Spinal cord (tissue), 10 donors: Measurements from ENCODE around the gene GBP7. TPM values are rescaled to one million over a fixed set of nuclear protein-coding genes. Genes with fewer than 3 reads are reported as not detected.

ENCODE experiments used
- DNase-seq, 6 donors: peaks; one replicate each; pipeline versions ENCODE4 v3.0.0 to v3.0.0-alpha.2; 2013 to 2015; ENCODE audit warnings: low spot score in 6 of 6, low read depth in 4 of 6
- H3K27ac ChIP-seq: one replicate; pipeline ENCODE4 v1.5.1; 2013; ENCODE audit warnings: low read depth, low read length, control low read depth
- H3K27me3 ChIP-seq: one replicate; pipeline ENCODE4 v1.6.1; 2013; ENCODE audit warnings: low read length; ENCODE audit not compliant: control insufficient read depth, insufficient read depth
- H3K36me3 ChIP-seq: one replicate; pipeline ENCODE4 v1.6.1; 2013; ENCODE audit warnings: low read length; ENCODE audit not compliant: control insufficient read depth, insufficient read depth
- H3K4me1 ChIP-seq: one replicate; pipeline ENCODE4 v1.6.1; 2013; ENCODE audit warnings: low read length; ENCODE audit not compliant: control insufficient read depth, insufficient read depth
- H3K4me3 ChIP-seq: one replicate; pipeline ENCODE4 v1.5.1; 2013; ENCODE audit warnings: low read depth, low read length, control low read depth
- H3K9me3 ChIP-seq: one replicate; pipeline ENCODE4 v1.6.1; 2013; ENCODE audit warnings: low read length; ENCODE audit not compliant: control insufficient read depth, insufficient read depth
- WGBS: methylation state at CpG from one replicate; pipeline ENCODE4 v1.1.5; 2013; ENCODE audit warnings: missing lambda C conversion rate; ENCODE audit not compliant: insufficient coverage; 5-methylcytosine and 5-hydroxymethylcytosine counted together
- polyA plus RNA-seq, 2 donors: library from polyadenylated mRNA; unstranded; fragments of 120-200 nt; gene quantifications; one replicate each; pipeline ENCODE4 v1.2.1, GENCODE V29; 2013; ENCODE audit not compliant: insufficient read length in 2 of 2
- total RNA-seq, 2 donors: library from RNA; depleted of rRNA in 1 of 2; stranded (reverse); fragments of 120-200 nt in 1 of 2; fragments of >200 nt in 1 of 2; gene quantifications; one replicate each; pipeline versions ENCODE4 v1.2.3 to v1.2.4, GENCODE V29; 2013 to 2014
- donor health status: healthy.

The GBP7 gene
- total and polyA plus RNA-seq, 4 donors = 0.14 to 0.16 TPM; not detected in 2

DNA sequence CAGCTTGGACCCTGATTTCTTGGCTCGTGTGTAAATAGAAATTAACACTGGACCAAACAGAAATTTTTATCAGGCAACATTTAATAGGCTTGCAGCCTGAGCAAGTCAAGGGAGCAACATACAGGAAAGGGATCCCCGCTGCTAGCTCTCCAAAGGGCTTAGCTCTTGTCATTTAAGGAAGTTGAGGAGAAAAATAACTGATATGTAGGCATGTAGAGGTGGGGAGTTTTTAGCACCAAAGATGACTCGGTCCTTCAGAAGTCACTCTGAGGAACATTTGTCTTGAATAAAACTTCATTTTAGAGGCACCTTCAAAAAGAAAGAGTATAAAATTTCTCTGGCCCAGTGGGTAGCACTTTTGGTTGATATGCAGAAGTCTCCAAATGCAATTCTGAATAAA, 76.9 kb downstream of the GBP7 start:
- no peaks in the 10 kb centered on the region for H3K9me3 ChIP-seq
- H3K36me3 ChIP-seq = no peaks in the 10 kb centered on the region
- H3K4me1 ChIP-seq = no peaks in the 10 kb centered on the region
- no peaks in the 10 kb centered on the region for H3K27me3 ChIP-seq
- 78% methylated on average over 1 of the region's 3 CpGs for WGBS
- H3K27ac ChIP-seq = no peak overlapping the region
- H3K4me3 ChIP-seq = no peak overlapping the region
- no peak for DNase-seq

DNA sequence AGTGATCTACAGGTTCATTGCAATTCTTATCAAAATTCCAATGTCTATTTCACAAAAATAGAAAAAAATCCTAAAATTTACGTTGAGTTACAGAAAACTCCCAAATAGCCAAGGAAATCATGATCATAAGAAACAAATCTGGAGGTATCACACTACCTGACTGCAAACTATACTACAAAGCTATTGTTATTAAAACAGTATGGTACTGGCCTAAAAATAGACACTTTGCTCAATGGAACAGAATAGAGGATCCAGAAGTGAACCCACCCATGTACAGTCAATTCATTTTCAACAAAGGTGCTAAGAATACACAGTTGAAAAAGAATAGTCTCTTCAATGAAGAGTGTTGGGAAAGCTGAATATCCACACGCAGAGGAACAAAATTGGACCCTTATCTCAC, 80.1 kb downstream of the GBP7 start:
- Histone ChIP-seq H3K27ac (no peak overlapping the region), H3K36me3 (no peaks in the 10 kb centered on the region), H3K4me1 (no peaks in the 10 kb centered on the region), H3K9me3 (no peaks in the 10 kb centered on the region), H3K27me3 (no peaks in the 10 kb centered on the region), H3K4me3 (no peak overlapping the region)
- no peak for DNase-seq
- WGBS = no CpG with 5 or more reads among the region's 2 CpGs

DNA sequence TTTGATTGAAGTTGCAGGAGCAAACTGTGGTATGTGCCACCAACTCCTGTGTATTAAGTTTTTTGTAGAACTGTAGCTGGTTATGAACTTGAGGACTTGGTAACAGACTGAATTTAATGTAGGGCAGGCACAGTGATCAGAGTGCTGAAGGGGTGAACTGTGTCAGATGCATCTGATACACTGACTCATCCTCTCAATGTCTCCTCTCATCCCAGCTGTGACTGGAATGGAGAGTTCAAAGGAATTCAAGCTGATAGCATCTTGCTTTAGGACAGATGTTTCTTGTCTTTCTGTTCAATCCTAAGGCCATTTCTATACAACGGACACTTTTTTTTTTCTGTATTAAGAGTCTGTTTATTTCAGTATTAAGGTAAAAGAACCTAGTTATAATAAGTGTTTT, 85.8 kb downstream of the GBP7 start:
- Histone ChIP-seq H3K27ac (no peak overlapping the region), H3K9me3 (no peaks in the 10 kb centered on the region), H3K4me1 (no peaks in the 10 kb centered on the region), H3K27me3 (no peaks in the 10 kb centered on the region), H3K4me3 (no peak overlapping the region), H3K36me3 (no peaks in the 10 kb centered on the region)
- no peak for DNase-seq
- no CpG with 5 or more reads among the region's 1 CpG for WGBS

DNA sequence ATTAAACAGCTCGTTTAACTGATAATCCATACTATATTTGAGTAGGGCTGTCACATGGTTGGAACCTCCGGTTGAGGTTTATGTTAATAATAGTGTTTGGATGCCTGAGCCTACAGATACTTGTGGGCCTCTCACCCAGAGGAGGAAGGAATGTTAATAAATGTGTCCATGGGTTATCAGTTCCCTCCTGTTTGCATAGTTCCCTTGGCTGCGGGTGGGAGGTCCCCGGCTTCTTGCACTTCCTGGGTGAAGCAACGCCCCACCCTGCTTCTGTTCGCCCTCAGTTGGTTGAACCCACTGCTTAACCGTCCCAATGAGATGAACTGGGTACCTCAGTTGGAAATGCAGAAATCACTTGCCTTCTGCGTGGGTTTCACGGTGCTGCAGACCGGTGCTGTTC, 87.2 kb downstream of the GBP7 start:
- WGBS = 94% methylated on average over 7 of the region's 10 CpGs

DNA sequence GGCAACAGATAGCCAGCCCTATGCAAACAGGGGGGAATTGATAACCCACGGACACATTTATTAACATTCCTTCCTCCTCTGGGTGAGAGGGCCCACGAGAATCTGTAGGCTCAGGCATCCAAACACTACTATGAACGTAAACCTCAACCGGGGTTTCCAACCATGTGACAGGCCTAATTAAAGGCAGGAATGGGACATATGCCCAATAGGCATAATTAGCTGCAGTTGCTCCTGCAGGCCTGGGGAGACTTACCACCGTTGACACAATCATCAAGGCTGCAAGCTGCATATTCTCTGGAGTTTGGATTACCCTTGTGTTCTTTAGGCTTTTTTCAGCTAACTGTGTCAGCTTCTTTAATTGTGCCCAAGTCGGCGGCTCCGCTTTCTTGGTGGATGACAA, 88.6 kb downstream of the GBP7 start:
- Histone ChIP-seq H3K9me3 (no peaks in the 10 kb centered on the region), H3K4me3 (no peak overlapping the region), H3K27me3 (no peaks in the 10 kb centered on the region), H3K27ac (no peak overlapping the region), H3K4me1 (no peaks in the 10 kb centered on the region), H3K36me3 (no peaks in the 10 kb centered on the region)
- 53% methylated on average over 5 of the region's 8 CpGs for WGBS
- no peak for DNase-seq

More for the DNA sequence above, 87.2 kb downstream of the GBP7 start:
- no peak overlapping the region for H3K4me3 ChIP-seq
- no peaks in the 10 kb centered on the region for H3K4me1 ChIP-seq
- no peak for DNase-seq
- H3K36me3 ChIP-seq = no peaks in the 10 kb centered on the region
- no peaks in the 10 kb centered on the region for H3K9me3 ChIP-seq
- no peak overlapping the region for H3K27ac ChIP-seq
- no peaks in the 10 kb centered on the region for H3K27me3 ChIP-seq

DNA sequence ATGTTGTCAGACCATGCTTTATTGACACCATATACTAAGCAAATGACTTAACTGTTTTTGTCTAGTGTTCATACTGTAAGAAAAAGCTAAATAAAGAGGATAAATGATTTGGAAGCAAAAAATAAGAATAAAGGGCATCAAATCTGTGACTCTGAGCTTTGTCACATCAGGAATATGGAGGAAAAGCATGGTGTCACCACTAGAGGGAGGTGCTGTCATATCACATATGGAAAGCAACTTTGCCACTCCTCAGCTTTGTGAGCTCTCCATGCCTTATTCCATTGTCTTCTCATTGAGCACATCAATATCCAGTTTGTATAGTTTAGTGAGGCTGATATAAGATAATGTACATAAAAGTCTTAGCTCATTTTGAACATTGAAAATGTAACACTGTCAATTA, 90.0 kb downstream of the GBP7 start:
- H3K27me3 ChIP-seq = no peaks in the 10 kb centered on the region
- DNase-seq = peak in 3 of 6 donors; percentile 5 to 74 (median 25)

More for the DNA sequence above, 90.0 kb downstream of the GBP7 start:
- Histone ChIP-seq H3K4me1 (no peaks in the 10 kb centered on the region), H3K36me3 (no peaks in the 10 kb centered on the region), H3K9me3 (no peaks in the 10 kb centered on the region), H3K27ac (no peak overlapping the region), H3K4me3 (no peak overlapping the region)

Other genes starting within 250 kb of the GBP7 start
- 10 to 100 TPM; 17.0 to 26.5 TPM for gene KYAT3, start 183.4 kb downstream of the GBP7 start, total RNA-seq
- 10 to 100 TPM; 27.5 to 29.0 TPM for gene KYAT3, start 183.4 kb downstream of the GBP7 start, polyA plus RNA-seq
- gene RBMXL1, start 183.4 kb downstream of the GBP7 start, total RNA-seq = 10 to 100 TPM; 20.5 to 25.6 TPM
- 10 to 100 TPM; 19.0 to 27.8 TPM for gene RBMXL1, start 183.4 kb downstream of the GBP7 start, polyA plus RNA-seq
- 1 to 10 TPM; 5.8 to 7.9 TPM for gene GBP3, start 153.1 kb downstream of the GBP7 start, total RNA-seq
- gene GBP3, start 153.1 kb downstream of the GBP7 start, polyA plus RNA-seq = 1 to 10 TPM; 1.6 to 3.1 TPM
- gene GBP1, start 110.8 kb downstream of the GBP7 start, total RNA-seq = 10 to 100 TPM; 10.3 to 15.2 TPM
- 1 to 10 TPM; 1.0 to 2.2 TPM for gene GBP1, start 110.8 kb downstream of the GBP7 start, polyA plus RNA-seq
- gene GBP2, start 49.9 kb downstream of the GBP7 start, total RNA-seq = 1 to 10 TPM; 2.3 to 4.3 TPM
- under 1 TPM; 0.46 to 0.57 TPM for gene GBP2, start 49.9 kb downstream of the GBP7 start, polyA plus RNA-seq
- 1 to 10 TPM; 2.7 to 3.3 TPM for gene GBP4, start 22.9 kb upstream of the GBP7 start, total RNA-seq
- 1 to 10 TPM; 1.9 to 2.2 TPM for gene GBP4, start 22.9 kb upstream of the GBP7 start, polyA plus RNA-seq
- gene GBP5, start 96.9 kb upstream of the GBP7 start, total RNA-seq = under 1 TPM; 0.33 to 0.50 TPM
- under 1 TPM; 0.20 to 0.33 TPM for gene GBP5, start 96.9 kb upstream of the GBP7 start, polyA plus RNA-seq
- under 1 TPM; 0.22 to 0.50 TPM for gene GBP6, start 188.1 kb upstream of the GBP7 start, total RNA-seq
- under 1 TPM; 0.23 to 0.35 TPM for gene GBP6, start 188.1 kb upstream of the GBP7 start, polyA plus RNA-seq